ENCODE results near the gene ADORA2A.
"Not testable (repeated sequence)": the region's sequence is repeated elsewhere in the genome, so short reads cannot be mapped to it uniquely, and the experiment has no call there.

The ADORA2A gene

DNA sequence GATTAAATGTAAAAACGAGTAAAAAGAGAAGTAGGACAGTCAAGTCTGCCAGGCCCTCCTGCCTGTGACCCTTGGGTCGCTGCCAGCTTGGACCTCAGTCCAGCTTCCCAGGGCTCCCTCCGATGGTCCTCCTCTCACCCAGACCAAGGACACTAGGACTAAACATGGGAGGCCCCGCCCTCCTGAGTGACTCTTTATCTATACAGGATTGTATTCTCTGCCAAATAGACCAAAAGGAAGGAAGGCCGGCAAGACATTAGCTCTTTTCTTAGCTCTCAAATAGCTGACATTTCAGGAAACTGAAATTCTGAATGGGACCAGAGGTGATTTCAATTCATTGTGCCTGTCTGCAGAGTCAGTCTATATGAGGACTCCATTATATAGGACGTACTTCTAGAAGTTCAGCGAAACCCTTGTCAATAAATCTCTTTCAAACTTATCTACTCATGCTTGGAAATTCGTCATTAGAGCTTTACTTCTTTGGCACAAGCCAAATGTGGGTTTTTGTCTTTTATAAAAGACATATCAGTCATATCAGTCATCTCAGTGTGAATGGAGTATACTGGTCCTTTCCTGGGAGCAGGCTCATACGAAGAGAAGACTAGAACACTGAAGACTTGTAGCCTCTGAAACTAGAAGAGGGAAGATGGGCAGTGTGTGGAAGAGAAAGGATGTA lies 28.5 kb downstream of the ADORA2A start:
- no peak for FAIRE-seq

DNA sequence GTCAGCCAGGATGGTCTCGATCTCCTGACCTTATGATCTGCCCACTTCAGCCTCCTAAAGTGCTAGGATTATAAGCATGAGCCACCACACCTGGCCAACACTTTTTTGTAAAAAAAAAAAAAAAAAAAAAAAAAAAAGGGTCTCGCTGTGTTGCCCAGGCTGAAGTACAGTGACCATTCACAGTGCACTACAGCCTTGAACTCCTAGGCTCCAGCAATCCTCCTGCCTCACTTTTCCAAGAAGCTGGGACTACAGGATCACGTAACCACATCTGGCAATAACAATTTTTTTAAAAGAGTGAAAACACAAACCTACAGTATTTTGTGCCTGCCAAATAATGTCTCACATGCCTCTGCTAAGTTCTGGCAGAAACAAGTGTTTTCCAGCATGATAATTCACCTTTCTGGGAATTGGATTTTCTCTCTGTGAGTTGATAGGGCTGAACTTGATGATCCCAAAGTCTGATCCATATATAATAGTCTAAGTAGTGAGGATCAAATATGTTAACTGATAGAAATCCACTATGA lies 30.6 kb downstream of the ADORA2A start:
- FAIRE-seq: no peak

DNA sequence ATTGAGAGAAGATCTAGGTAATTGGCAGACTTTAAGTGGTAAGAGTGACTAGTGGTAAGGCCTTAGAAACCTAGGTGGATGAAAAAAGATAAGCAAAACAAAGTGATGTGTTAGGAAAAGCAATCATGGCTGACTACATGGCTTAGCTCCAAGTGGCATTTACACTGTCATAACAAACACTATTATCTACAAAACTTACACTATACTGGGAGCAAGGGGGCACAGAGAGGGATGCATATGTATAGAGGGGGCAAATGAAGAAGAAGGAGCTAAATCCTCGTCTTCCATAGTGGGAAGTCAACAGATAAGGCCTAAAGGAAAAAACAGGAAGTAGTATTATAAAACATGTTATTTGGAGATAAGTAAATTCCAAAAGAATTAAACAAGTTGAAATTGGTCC lies 32.5 kb downstream of the ADORA2A start:
- FAIRE-seq: no peak

DNA sequence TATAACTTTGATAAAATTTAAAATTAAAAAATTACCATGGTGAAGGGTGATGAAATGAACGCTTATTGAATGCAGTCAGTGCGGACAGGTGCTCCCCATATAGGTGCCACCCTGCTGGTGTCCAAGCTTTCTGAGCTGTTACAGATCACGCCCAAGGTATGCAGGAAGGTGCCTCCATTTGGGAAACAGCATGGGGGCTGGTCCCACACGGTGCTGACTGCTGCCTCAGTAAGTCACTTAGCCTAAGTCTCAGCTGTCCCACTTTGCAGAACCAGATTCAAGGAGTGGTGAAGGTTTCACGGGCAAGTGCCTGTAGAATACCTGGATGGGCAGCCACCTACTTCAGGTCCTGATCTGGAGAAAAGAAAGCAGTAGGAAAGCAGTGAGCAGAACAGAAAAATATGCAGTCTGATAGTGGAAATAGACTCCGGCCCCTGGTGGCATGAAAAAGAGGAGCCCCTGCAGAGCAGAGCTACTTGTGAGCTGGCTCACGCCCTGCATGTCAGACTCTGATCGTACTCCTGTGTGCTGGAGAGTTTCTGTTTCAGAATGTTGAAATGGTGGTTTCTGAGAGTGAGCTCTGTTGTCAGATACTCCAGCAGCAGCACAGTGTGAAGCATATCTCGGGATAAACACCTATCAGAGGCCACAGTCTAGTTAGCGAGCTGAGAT lies 33.2 kb downstream of the ADORA2A start:
- no peak for FAIRE-seq

DNA sequence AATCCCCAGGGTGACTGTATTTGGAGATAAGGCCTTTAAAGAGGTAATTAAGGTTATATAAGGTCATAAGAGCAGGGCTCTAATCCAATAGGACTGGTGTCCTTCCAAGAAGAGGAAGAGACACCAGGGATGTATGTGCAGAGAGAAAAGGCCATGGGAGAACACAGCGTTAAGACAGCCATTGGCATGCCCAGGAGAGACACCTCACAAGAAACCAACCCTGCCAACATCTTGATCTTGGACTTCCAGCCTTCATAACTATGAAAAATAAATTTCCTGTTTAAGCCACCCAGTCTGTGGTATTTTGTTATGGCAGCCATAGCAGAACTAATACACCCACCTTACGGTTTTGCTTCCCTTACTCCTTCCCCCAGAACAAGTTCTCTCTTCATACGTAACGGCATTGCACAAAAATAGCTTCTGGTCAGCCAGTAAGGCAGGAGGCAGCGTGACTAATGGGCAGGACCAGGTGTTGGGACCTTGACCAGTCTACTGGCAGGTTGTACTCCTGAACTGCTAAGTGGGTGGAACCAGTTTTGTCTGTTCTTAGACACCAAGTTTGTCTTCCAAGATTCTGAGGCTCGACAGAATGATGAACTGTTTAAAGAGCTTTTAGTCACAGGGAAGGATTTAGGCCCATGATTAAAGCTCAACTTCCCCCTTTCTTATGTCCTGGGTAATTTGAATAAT lies 35.8 kb downstream of the ADORA2A start:
- FAIRE-seq: no peak

DNA sequence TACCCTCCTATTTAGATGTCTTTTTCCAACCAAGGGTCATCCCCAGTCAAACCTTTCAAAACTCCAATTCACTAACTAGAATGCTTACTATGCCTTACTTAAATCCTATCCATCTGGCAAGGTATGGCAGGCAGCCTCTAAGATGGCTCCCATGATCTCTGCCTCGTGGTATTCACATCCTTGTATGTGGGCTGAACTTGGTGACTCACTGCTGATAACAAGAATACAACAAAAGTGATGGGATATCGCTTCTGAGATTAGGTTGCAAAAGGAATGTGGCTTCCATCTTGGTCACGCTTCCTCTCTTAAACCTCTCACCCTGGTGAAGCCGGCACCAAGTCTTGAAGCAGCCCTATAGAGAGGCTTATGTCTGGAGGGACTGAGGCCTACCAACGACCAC lies 38.2 kb downstream of the ADORA2A start:
- no peak for FAIRE-seq

DNA sequence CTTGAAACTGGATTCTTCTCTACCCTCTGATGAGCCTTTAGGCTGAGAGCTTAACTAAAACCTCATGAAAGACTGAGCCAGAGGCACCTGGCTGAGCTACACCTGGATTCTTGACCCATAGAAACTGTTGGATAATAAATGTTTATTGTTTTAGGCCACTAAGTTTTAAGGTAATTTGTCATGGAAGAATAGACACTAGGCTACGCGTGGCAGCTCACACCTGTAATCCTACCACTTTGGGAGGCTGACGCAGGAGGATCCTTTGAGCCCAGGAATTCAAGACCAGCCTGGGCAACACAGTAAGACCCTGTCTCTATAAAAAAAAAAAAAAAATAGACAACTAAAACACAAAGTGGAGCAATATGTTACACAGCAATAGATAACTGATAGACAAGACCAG lies 38.6 kb downstream of the ADORA2A start:
- FAIRE-seq: no peak

DNA sequence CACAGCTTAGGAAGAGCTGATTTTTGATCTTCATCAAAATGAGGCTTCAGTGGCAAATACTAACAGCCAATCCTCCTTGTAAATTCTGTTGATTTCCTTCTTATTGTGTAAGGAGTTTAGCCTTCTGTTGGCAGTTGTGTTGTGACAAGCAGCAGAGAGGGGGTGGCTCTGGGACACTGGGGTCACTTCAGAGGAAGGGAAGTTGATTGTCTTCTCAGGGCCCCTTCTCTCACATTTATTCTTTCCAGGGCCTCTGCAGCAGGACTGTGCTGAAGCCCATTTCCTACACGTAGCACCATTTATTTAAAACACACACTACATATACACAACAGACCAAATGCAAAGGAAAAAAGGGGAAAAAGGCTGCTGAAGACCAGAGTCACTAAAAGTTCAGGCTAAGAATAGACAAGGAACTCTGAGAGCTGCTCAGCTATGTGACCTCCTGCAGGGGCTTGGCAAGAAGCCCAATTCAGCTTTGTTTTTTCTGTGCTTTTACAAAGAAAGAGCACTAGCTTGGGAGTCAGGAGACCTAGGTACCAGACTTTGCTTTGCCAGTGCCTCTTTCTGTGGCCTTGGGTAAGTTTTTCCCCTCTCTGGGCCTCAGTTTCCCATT lies 39.4 kb downstream of the ADORA2A start:
- no peak for FAIRE-seq

DNA sequence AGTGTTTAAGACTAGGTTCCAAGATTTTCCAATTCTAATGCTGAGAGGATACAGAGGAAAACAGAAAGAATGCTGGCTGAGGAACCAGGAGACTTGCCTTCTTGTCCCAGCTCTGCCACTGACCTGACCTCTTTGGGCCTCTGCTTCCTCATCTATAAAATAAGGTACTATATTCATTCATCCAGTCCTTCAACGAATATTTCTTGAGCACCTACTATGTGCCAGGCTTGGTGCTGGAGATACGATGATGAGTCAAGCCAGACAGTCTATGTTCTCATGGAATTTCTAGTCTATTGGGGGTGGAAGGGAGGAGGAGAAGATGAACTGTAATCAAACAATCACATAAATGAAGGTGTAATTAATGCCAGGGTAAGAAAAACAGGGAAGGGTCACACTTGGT lies 39.9 kb downstream of the ADORA2A start:
- no peak for FAIRE-seq

DNA sequence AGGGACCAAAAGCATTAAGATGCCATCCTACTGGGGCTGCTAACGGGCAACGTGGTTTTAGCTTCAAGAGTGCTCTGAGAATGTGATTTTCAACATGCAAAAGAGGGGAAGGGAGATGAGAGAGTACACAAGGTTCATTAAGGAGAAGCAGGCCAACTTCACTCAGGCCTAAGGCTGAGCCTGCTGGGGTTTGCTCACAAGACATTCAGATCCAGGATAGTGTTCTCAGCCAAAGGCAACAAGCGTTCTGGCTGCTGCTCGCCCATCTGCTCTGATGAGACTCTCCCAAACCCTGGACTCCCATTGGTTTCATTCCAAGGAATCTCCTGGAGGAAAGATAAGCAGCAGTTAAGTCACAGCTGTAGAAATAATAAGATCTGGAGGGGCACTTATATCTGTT lies 44.2 kb downstream of the ADORA2A start:
- no peak for FAIRE-seq

DNA sequence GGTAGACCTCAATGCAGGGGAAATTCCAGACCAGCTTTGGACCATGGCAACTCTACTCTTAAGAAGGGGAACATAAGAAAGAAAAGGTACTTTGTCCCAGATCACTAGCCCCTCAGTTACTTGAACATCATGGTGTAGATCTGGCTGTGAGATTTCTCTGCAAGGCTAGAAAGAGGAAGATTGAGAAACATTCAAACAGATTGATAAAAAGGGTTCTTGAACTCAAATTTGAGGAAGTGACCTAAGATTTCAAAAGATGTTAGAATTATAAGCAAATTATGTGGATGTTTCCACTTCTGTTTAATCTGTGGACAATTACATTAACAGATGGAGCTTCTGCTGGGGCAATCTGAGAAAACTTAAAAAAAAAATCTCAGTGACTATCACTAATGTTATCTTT lies 45.9 kb downstream of the ADORA2A start:
- no peak for FAIRE-seq

DNA sequence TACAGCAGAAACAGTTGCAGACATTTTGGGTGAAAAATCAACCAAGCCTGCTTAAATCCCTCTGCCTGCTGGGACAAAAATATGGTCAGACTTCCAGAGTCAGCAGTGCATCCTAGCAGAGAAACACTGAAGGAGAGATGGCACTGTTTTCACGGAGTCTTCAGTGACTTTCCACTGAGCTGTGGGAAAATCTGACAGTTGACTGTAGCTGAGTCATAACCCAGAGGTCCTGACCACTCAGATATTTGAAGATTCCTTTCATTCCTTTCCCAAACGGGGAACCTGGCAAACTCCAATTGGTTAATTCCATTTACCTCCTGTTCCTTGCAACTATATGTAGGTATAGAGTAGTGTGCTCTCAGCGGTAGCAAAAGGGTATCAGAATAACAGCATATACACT lies 46.8 kb downstream of the ADORA2A start:
- FAIRE-seq: no peak

DNA sequence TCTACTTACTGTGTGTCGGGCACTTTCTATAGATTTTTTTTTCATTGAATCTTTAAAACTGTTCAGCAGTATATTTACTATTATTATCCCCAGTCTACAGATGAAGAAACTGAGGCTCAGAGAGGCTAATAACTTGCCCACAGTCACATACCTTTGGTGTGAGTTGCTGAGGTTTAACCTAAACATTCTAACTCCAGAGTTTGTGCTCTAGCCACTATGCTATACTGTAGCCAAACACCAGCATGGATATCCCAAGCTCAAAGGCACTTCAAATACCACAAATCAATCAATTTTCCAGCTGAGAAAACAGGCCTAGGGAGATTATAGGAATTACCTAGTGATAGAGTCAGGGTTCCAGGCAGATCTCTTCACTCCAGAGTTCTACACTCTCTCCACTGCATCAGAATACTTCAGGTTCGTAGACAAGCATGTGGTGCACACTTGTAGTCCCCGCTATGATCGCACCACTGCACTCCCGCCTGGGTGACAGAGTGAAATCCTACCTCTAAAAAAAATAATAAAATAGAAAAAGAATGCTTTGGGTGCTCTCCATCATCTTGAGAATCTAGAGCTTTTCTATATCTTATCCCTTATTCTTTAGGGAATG lies 47.4 kb downstream of the ADORA2A start:
- no peak for FAIRE-seq

DNA sequence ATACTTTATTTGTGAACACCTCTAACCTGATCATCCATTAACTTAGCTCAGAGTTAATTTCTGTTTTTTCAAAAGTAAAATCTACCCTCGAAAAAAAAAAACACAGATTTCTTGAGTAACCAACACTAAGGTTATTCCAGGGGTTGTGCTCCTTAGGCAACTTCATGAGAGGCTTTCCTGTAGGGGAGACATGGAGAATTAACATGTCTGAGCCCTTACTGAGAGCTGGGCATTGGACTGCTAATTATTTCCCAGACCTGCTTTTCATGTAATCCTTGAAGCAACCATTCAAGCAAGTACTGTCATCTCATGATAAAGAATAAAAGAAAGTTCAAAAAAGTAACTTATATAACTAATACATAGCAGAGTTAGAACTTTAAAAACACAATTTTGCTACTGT lies 54.2 kb downstream of the ADORA2A start:
- FAIRE-seq: no peak

DNA sequence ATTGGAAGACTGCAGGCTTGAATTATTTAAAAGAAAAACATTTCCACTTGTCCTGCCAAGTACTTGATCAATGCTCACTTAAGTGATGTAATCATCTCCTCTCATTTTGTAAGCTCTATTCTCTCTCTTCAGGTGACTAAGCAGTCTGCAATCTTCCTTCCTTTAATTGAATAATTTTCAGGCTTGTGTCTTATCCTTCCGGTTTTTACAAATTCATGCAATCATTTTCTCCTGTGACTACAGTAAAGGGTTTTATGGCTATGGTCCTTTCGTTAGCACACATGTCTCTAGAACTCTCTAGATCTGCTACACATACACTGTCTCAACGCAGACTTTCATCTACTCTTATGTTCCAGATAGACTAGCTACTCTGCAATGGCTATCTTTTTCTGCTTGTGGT lies 55.2 kb downstream of the ADORA2A start:
- FAIRE-seq: no peak

DNA sequence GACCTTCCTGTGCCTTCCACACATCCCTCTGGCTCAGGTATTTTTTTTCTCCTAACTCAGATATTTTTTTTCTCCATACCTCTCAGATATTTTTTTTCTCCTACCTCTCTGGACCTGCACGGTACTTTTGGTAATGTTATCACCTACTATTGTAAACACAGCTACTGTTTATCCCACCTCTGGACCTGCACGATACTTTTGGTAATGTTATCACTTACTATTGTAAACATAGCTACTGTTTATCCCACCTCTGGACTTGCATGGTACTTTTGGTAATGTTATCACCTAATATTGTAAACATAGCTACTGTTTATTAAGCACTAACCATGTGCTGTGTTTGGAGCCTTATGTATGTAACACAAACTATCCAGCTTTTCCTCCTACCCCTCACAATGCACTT lies 55.6 kb downstream of the ADORA2A start:
- no peak for FAIRE-seq

DNA sequence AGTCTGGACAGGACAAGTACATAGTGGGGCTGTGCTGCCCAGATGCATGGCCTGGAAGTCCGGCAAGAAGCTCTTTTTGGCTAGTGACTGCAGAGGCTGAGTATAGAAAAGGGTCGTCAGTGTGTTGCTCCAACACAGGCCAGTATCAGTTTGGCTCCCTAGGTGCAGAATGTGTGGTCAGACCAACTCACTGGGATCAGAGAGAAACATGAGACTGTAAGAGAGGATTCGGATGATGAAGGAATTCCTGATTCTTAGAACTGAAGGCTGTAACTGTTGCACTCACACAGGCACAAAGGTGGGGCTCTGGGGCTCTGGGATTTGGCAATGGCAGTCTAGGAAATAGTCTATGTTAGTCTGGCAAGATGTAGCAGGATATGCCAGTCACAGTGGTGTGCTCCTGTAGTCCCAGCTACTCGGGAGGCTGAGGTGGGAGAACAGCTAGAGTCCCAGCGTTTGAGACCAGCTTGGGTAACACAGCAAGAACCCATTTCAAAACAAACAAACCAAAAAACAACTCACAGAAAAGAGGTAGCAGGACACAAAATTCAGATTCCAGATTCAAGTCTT lies 56.7 kb downstream of the ADORA2A start:
- no peak for FAIRE-seq

DNA sequence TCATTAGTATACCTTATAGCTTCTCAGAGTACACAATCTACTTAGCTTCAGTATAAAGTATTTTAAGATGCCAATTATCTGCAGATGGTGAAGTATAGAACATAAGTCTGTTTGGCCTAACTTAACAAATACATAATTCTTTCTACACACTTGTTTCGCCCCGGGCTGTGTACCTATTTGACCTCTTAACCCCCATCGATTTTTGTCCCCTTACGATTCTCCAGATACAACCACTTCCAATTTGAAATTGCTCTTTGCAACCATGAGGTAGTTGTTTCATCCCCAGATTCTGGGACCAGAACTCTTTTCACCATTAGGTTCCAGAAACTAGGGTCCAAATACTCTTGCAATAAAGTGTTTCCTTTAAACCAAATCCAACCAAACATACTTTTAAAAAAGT lies 57.8 kb downstream of the ADORA2A start:
- FAIRE-seq: no peak

DNA sequence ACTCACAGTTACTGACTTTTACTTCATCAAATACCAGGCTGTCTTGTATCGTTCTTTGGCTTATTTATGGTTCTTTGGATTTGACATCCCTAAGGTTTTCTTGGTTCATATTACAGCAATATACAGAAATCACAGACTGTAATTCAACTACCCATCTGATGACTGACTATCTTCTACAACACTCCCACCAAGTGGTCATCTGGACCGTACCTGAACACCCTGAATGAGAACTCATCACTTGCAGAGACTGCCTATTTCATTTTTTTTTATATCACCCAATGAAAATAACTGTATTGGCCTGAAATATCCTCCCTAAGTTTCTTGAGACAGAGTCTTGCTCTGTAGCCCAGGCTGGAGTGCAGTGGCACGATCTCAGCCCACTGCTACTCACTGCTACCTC lies 58.2 kb downstream of the ADORA2A start:
- FAIRE-seq: no peak

DNA sequence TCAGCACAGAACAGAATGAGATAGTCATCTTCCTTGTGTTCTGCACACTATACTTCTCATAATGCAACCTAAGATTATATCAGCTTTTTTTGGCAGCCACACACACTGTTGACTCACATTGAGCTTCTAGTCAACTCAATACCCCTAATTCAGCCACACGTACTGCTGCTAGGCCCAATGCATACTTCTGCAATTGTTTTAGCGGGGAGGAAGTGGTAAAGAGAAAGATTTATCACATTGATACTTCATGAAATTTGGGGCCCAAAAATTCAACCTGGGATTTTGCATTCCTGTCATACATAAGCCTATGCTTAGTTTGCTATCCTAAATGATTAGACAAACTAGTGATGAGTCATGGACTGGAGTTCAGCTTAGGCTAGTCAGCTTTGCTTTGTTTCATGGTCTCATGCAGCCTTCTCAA lies 59.1 kb downstream of the ADORA2A start:
- no peak for FAIRE-seq

DNA sequence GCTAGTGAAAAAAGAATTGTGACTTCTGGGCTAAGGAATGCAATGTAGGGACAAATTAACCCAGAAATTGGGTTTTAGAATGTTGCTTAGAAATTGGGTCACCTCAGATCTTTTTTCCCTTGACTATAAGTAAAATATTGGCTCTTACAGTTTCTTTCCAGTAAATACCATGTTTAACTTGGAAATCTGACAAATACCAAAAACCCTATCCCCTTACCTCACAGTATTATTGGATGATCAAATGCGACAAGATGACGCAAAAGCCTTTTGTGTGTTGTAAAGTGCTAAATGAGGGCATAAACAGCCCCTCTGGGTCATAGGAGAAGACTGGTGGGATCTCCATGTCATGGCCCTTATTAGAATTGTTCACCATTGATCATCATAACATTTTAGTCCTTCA lies 61.6 kb downstream of the ADORA2A start:
- FAIRE-seq: no peak

DNA sequence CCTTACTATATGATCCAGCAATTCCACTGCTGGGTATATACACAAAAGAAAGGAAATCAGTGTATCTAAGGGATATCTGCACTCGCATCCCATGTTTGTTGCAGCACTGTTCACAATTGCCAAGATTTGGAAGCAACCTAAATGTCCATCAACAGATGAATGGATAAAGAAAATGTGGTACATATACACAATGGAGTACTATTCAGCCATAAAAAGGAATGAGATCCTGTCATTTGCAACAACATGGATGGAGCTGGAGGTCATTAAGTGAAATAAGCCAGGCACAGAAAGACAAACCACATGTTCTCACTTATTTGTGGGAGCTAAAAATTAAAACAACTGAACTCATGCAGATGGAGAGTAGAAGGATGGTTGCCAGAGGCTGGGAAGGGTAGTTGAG lies 62.0 kb downstream of the ADORA2A start:
- FAIRE-seq: not testable (repeated sequence)

Data from endometrium (tissue), 2 donors.